ENCODE data around the gene POLR2J3.
"Not testable (repeated sequence)": the region's sequence is repeated elsewhere in the genome, so short reads cannot be mapped to it uniquely, and the experiment has no call there.

DNA sequence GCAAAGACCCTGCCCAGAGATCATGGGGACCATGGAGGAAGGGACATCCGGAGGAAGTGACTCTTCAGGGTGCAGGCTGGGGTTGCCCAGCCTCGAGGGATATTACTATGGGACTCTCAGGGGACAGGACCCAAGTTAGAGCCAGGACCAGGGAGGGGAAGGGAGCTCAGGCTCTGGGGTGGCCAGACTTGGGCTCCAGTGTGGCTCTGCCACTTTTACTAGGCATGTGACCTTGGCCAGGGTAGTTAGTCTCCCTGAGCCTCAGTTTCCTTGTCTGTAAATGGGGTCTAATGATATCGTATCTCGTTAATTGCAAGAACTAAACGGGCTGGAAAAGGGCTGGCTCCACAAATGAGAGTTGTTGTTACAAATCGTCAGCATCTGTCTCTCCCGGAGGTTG lies 38.1 kb upstream of the POLR2J3 start:
- not testable (repeated sequence) for TF ChIP-seq CTCF (conservative IDR thresholded peaks at IDR 0.05); ZFX (IDR thresholded peaks at IDR 0.05)

Data from C4-2B (cell line).